ENCODE data around the gene CHAF1A. TPM values are rescaled to one million over a fixed set of nuclear protein-coding genes. Genes with fewer than 3 reads are reported as not detected.

Gene CHAF1A
- total RNA-seq, 4 donors from 2014 or later, result 8.5 to 28.9 (median 11.1) TPM

DNA sequence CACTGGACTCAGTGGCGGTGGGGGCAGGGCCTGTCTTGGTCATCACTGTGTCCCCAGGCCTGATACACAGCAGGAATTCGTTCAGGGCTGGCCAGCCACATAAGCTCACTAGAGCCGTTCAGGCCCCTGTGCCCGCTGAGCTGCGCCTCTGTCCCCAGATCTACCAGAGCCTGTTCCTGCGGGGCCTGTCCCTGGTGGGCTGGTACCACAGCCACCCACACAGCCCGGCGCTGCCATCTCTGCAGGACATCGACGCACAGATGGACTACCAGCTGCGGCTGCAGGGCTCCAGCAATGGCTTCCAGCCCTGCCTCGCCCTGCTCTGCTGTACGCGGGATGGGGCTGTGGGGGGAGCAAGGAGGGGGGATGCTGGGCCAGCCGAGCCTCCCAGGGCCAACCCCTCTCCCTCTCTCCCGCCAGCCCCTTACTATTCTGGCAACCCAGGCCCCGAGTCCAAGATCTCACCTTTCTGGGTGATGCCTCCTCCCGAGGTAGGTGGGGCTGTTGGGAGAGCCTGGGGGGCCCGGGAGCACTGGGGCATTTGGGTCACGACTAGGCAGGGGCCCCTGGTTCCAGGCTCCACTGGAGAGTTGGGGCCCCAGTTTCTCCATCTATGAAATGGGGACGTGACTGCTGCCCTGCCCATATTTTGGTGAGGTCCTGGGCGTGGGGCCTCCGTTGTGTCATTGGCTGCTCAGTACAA is 45.2 kb upstream of the CHAF1A start:
- 80 to 86% methylated on average over 4 to 20 of the region's 23 CpGs for WGBS, 2 donors (ENCODE audit: low coverage in 1 of 2)
- H3K4me1 ChIP-seq, result no peaks in the 10 kb centered on the region
- H3K27ac ChIP-seq, result no peak overlapping the region
- no peaks in the 10 kb centered on the region for H3K9me3 ChIP-seq
- no peak overlapping the region for H3K4me3 ChIP-seq
- no peaks in the 10 kb centered on the region for H3K27me3 ChIP-seq
- TF ChIP-seq, protein P1, sequence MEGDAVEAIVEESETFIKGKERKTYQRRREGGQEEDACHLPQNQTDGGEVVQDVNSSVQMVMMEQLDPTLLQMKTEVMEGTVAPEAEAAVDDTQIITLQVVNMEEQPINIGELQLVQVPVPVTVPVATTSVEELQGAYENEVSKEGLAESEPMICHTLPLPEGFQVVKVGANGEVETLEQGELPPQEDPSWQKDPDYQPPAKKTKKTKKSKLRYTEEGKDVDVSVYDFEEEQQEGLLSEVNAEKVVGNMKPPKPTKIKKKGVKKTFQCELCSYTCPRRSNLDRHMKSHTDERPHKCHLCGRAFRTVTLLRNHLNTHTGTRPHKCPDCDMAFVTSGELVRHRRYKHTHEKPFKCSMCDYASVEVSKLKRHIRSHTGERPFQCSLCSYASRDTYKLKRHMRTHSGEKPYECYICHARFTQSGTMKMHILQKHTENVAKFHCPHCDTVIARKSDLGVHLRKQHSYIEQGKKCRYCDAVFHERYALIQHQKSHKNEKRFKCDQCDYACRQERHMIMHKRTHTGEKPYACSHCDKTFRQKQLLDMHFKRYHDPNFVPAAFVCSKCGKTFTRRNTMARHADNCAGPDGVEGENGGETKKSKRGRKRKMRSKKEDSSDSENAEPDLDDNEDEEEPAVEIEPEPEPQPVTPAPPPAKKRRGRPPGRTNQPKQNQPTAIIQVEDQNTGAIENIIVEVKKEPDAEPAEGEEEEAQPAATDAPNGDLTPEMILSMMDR (IDR thresholded peaks at IDR 0.05), result no peak
- TF ChIP-seq POLR2AphosphoS5 (IDR thresholded peaks at IDR 0.05) (no peak), POLR2A (IDR thresholded peaks at IDR 0.05) (no peak), EP300 (IDR thresholded peaks at IDR 0.05; ENCODE audit: low read depth) (no peak)
- DNase-seq, result no peak
- in situ Hi-C loops (cut with MboI; ENCODE audit: low pct_ligation_motif_present in 1 of 4, low pct_unique_long_range_greater_than_20kb in 1 of 4, low sequenced_read_pairs in 3 of 4) (loop anchor here in 3 of 4 donors (10.0 to 25.0 kb wide), 3 partner anchors 82 to 95 kb away; partner anchors contain the start of gene SHD (in 1 of the 3)), intact Hi-C loops (cut with DNase I; ENCODE audit: low total_unique reads) (loop anchor here (10.0 kb wide), 1 partner anchor 92 kb away; no protein-coding TSS in a partner anchor)
- H3K36me3 ChIP-seq, result no peaks in the 10 kb centered on the region

DNA sequence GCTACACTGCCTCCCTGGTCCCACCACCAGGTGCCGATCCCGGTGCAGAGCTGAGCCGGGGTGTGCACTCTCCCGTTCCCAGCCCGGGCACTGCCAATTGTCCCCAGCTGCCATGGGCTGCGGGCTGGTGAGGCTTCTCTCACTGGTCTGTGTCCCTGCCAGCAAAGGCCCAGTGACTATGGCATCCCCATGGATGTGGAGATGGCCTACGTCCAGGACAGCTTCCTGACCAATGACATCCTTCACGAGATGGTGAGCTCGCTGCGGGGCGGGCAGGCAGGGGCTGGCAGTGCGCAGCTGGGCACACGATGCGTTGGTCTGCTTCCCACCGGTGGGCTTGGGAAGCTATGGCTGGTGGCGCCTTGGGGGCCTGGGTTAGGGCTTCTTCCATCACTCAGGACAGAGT is 44.5 kb upstream of the CHAF1A start:
- Histone ChIP-seq H3K9me3 (no peaks in the 10 kb centered on the region), H3K36me3 (no peaks in the 10 kb centered on the region), H3K27me3 (no peaks in the 10 kb centered on the region), H3K27ac (no peak overlapping the region), H3K4me1 (no peaks in the 10 kb centered on the region), H3K4me3 (no peak overlapping the region)
- DNase-seq, result no peak
- in situ Hi-C loops (cut with MboI; ENCODE audit: low pct_ligation_motif_present in 1 of 4, low pct_unique_long_range_greater_than_20kb in 1 of 4, low sequenced_read_pairs in 3 of 4) (loop anchor here in 3 of 4 donors (10.0 to 25.0 kb wide), 3 partner anchors 83 to 96 kb away; partner anchors contain the start of gene SHD (in 1 of the 3)), intact Hi-C loops (cut with DNase I; ENCODE audit: low total_unique reads) (loop anchor here (10.0 kb wide), 1 partner anchor 93 kb away; no protein-coding TSS in a partner anchor)
- WGBS, 2 donors (ENCODE audit: low coverage in 1 of 2), result 89% methylated on average over 11 of the region's 16 CpGs; no CpG with 5 or more reads in 1 of the 2 donors
- TF ChIP-seq POLR2A (IDR thresholded peaks at IDR 0.05) (no peak), EP300 (IDR thresholded peaks at IDR 0.05; ENCODE audit: low read depth) (no peak), POLR2AphosphoS5 (IDR thresholded peaks at IDR 0.05) (no peak)
- TF ChIP-seq, protein P1 (IDR thresholded peaks at IDR 0.05), result no peak

DNA sequence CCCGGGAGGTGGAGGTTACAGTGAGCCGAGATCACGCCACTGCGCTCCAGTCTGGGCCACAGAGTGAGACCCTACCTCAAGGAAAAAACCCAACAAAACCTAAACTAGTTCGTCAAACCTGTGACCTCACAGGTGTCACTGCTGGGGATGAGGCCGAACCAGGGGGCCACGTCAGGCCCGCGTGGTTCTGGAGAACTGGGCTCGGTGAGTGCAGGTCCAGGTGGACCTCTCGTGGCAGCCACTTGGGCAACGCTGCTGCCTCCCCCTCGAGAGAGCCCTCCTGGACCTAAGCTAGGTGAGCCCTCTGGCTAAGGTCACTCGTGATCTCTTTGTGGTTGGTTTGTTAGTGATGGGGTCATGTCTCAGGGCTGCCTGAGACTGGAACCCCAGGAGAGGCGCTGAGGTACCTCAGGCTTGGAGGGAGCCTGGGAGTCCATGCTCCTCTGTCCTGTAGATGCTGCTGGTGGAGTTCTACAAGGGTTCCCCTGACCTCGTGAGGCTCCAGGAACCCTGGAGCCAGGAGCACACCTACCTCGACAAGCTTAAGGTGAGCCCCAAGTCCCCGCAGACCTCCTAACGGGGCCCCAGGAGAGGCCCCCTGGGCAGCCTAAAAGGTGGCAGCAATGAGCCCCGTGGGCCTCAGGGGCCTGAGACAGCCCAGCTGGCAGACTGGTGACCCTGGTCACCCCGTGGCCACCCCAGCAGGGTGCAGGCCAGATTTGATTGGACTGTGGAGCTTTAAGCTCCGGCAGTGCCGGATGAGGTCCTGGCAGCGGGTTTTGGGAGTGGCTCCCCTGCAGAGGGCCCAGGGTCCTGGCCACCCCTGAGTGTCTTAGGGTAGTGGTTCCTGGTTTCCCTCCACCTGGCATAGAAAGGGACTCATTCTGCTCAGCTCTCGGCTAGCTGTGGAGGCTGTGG is 43.5 kb upstream of the CHAF1A start:
- in situ Hi-C loops (cut with MboI; ENCODE audit: low pct_ligation_motif_present in 1 of 4, low pct_unique_long_range_greater_than_20kb in 1 of 4, low sequenced_read_pairs in 3 of 4) (loop anchor here in 3 of 4 donors (10.0 to 25.0 kb wide), 3 partner anchors 84 to 97 kb away; partner anchors contain the start of gene SHD (in 1 of the 3)), intact Hi-C loops (cut with DNase I; ENCODE audit: low total_unique reads) (loop anchor here (10.0 kb wide), 1 partner anchor 94 kb away; no protein-coding TSS in a partner anchor)
- Histone ChIP-seq H3K4me1 (no peaks in the 10 kb centered on the region), H3K36me3 (peaks cover 0 to 2% (median 0%) of the 10 kb centered on the region in 4 donors), H3K27ac (no peak overlapping the region), H3K27me3 (no peaks in the 10 kb centered on the region), H3K9me3 (no peaks in the 10 kb centered on the region), H3K4me3 (no peak overlapping the region)
- TF ChIP-seq POLR2AphosphoS5 (IDR thresholded peaks at IDR 0.05), result no peak
- no peak for TF ChIP-seq POLR2A (IDR thresholded peaks at IDR 0.05)
- TF ChIP-seq, protein P1 (IDR thresholded peaks at IDR 0.05), result no peak
- TF ChIP-seq EP300 (IDR thresholded peaks at IDR 0.05; ENCODE audit: low read depth), result no peak
- no peak for DNase-seq
- 87 to 90% methylated on average over 2 to 20 of the region's 25 CpGs for WGBS, 2 donors (ENCODE audit: low coverage in 1 of 2)
